Right renal pelvis (tissue), 4 donors: ENCODE results near the gene CEP104. TPM values are rescaled to one million over a fixed set of nuclear protein-coding genes. Genes with fewer than 3 reads are reported as not detected.

ENCODE experiments used
- DNase-seq, 4 donors: peaks; one replicate each; pipeline ENCODE4 v3.0.0-alpha.2; 2013; ENCODE audit warnings: low read depth in 4 of 4, low spot score in 3 of 4, missing footprints in 1 of 4
- polyA plus RNA-seq, 4 donors: library from polyadenylated mRNA; unstranded; fragments of 120-200 nt; gene quantifications; one replicate each; pipeline ENCODE4 v1.2.1, GENCODE V29; 2013; ENCODE audit not compliant: insufficient read length in 4 of 4

CEP104 gene
- polyA plus RNA-seq, 4 donors = 30.0 to 36.2 (median 33.9) TPM

GRCh38 chr1:3779912-3780416, 77.0 kb downstream of the CEP104 start:
- DNase-seq = no peak

- DNase-seq = no peak
Measured at GRCh38 chr1:3779265-3779911, 77.6 kb downstream of the CEP104 start.

GRCh38 chr1:3778590-3779264, 78.3 kb downstream of the CEP104 start:
- DNase-seq = no peak

- no peak for DNase-seq
Measured at GRCh38 chr1:3777647-3778589, 79.1 kb downstream of the CEP104 start.

GRCh38 chr1:3777078-3777547, 79.9 kb downstream of the CEP104 start:
- DNase-seq = no peak

- DNase-seq = no peak
Measured at GRCh38 chr1:3776231-3776961, 80.6 kb downstream of the CEP104 start.

GRCh38 chr1:3775490-3776230, 81.4 kb downstream of the CEP104 start:
- no peak for DNase-seq

- DNase-seq = no peak
Measured at GRCh38 chr1:3774946-3775489, 82.0 kb downstream of the CEP104 start.

- no peak for DNase-seq
Measured at GRCh38 chr1:3774276-3774945, 82.6 kb downstream of the CEP104 start.

- DNase-seq = no peak
Measured at GRCh38 chr1:3773572-3774275, 83.3 kb downstream of the CEP104 start.

GRCh38 chr1:3772715-3773571, 84.1 kb downstream of the CEP104 start, which contains the start of gene SMIM1:
Gene SMIM1 (plus strand): TSS chr1:3772749. CDS start chr1:3775374, 2,625 bp downstream.
- DNase-seq = no peak

GRCh38 chr1:3772027-3772714, 84.8 kb downstream of the CEP104 start:
- peak; percentile 64 to 73 (median 70) for DNase-seq

- DNase-seq = no peak
Measured at GRCh38 chr1:3771108-3772026, 85.6 kb downstream of the CEP104 start.

- DNase-seq = no peak
Measured at GRCh38 chr1:3770047-3770765, 86.8 kb downstream of the CEP104 start.
